Retinal pigment epithelial cell (primary cell): ENCODE results near the gene TTLL4.

Experiments used
- DNase-seq: peaks from one replicate; pipeline ENCODE4 v3.0.0-alpha.2; 2010; ENCODE audit warnings: low read depth
- H3K4me3 ChIP-seq: 2 replicates; pipeline ENCODE4 v1.5.1; 2011; ENCODE audit warnings: mild to moderate bottlenecking, low read length, control low read depth, moderate library complexity
- CTCF ChIP-seq: conservative IDR thresholded peaks from 2 replicates; pipeline ENCODE4 v1.5.1; 2011; ENCODE audit warnings: low read depth, low read length, control low read depth, inconsistent platforms

The TTLL4 gene

GRCh38 chr2:218710687-218711549 is at the start of gene TTLL4:
Gene TTLL4, plus strand, starts transcription at chr2:218710835. Its CDS starts 26,842 bp downstream, at chr2:218737677.
- peak within 1 kb of the TSS; percentile 88 for H3K4me3 ChIP-seq
- TF ChIP-seq CTCF: peak; percentile 65
- peak; percentile 71 for DNase-seq

- no peak for TF ChIP-seq CTCF
- no peak for DNase-seq
- H3K4me3 ChIP-seq: no peak overlapping the region
Measured at GRCh38 chr2:218662377-218662776, 48.3 kb upstream of the TTLL4 start.

- TF ChIP-seq CTCF: no peak
- H3K4me3 ChIP-seq: no peak overlapping the region
- no peak for DNase-seq
Measured at GRCh38 chr2:218662827-218663226, 47.8 kb upstream of the TTLL4 start.

GRCh38 chr2:218663901-218664300 is 46.7 kb upstream of the TTLL4 start:
- no peak for DNase-seq
- no peak for TF ChIP-seq CTCF
- no peak overlapping the region for H3K4me3 ChIP-seq

- no peak for DNase-seq
- no peak overlapping the region for H3K4me3 ChIP-seq
- no peak for TF ChIP-seq CTCF
Measured at GRCh38 chr2:218664653-218665052, 46.0 kb upstream of the TTLL4 start.

- no peak for DNase-seq
- H3K4me3 ChIP-seq: peak overlapping the region; percentile 94
- TF ChIP-seq CTCF: no peak
Measured at GRCh38 chr2:218671097-218671653, 39.5 kb upstream of the TTLL4 start.
